ENCODE results near the gene TBL3.
"Not testable (repeated sequence)": the region's sequence is repeated elsewhere in the genome, so short reads cannot be mapped to it uniquely, and the experiment has no call there.

The TBL3 gene

GRCh38 chr16:1944612-1945199 lies 27.1 kb upstream of the TBL3 start:
- DNase-seq, result no peak

- DNase-seq, result no peak
These were observed 26.1 kb upstream of the TBL3 start for GRCh38 chr16:1945559-1946391.

DNA sequence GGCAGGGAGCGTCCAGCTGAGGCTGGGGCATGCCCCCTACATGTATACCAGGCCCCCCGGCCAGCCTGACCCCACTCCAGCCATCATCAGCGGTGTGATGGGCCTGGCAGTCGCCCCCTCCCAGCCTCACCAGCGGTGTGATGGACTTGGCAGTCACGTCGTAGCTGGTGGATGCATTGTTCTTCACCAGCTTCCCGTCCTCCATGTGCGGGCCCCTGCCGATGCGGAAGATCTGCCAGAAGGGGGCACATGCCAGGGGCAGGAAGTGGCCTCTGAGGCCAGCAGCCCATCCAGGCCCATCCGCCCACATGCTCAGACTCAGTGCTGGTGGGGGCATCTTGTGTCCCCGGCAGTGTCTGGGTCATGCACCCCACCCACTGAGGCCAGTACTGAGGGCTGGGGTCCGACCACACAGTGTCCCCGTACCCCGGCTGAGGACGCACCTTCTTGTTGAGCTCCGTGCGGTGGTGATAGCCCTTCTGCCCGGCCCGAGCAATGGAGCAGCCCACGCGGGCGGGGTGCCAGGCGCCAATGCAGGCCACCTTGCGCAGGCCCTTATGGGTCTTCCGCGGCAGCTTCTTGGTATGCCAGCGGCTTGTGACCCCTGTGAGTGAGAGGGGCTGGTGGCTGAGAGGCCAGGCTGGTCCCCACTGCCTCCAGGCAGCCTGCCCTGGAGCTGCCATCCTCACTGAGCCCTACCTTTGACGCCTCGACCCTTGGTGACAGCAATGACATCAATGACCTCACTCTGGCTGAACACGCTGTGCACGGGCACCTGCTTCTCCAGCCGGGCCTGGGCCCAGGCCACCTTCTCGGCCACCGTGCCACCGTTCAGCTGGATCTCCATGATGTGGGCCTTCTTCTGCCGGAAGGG lies 25.1 kb upstream of the TBL3 start:
- DNase-seq, result no peak

DNA sequence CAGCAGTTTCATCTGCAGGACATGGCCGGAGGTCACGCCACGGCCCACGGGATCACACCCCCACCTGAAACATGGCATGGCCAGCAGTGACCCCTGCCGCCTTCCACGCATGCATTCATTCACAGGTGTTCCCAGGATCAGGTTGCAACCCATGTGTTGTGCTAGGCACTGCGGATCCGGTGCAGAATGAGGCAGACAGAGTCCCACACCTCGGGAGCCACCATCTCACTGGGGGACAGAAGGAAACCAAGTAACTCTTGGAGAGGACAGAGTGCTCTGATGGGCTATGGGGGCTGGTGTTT lies 24.5 kb upstream of the TBL3 start:
- DNase-seq, result no peak

- no peak for DNase-seq
These were observed 22.3 kb upstream of the TBL3 start for GRCh38 chr16:1949507-1949906.

DNA sequence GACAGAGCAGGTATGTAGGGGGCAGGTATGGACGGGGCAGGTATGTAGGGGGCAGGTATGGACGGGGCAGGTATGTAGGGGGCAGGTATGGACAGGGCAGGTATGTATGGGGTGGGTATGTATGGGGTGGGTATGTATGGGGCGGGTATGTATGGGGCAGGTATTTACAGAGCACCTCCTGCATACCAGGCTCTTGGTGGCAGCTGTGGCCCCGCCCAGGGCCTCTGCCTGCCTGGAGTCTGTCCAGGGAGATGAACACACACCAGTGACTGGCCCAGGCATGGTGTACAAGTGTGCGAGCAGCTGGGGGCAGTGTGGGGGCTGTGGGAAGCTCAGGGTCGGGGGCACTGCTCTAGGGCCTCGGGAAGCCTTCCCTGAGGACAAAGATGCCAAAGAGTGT lies 21.8 kb upstream of the TBL3 start:
- no peak for DNase-seq

DNA sequence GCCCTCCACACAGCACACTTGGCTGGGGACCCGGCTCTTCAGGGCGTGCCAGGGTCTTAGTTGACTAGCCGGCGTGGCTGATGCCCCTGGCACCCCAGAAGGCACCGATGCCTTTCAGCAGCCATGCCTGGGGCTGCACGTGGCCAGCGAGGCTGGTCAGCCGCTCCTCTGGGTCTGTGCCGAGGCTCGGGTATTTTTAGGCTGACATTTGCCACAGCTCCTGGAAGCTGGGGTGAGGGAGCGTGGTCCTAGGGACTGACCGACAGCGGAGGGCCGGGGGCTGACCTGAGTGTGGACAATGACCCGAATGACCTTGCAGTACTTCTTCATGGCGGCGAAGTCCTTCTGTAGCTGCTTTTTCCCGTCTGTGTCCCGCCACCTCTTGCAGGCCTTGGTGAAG lies 21.3 kb upstream of the TBL3 start:
- no peak for DNase-seq

- DNase-seq, result no peak
These were observed 18.1 kb upstream of the TBL3 start for GRCh38 chr16:1953734-1954133.

DNA sequence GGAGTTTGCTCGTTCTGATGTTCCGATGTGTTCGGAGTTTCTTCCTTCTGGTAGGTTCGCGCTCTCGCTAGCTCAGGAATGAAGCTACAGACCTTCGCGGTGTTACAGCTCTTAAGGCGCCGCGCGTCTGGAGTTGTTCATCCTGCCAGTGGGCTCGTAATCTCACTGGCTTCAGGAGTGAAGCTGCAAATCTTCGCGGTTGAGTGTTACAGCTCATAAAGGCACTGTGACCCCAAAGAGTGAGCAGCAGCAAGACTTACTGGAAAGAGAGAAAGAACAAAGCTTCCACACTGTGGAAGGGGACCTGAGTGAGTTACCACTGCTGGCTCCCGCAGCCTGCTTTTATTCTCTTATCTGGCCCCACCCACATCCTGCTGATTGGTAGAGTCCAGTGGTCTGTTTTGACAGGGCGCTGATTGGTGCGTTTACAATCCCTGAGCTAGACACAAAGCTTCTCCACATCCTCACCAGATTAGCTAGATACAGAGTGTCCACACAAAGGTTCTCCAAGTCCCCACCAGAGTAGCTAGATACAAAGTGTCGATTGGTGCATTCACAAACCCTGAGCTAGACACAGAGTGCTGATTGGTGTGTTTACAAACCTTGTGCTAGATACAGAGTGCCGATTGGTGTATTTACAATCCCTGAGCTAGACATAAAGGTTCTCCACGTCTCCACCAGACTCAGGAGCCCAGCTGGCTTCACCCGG lies 14.3 kb upstream of the TBL3 start:
- DNase-seq, result not testable (repeated sequence)

DNA sequence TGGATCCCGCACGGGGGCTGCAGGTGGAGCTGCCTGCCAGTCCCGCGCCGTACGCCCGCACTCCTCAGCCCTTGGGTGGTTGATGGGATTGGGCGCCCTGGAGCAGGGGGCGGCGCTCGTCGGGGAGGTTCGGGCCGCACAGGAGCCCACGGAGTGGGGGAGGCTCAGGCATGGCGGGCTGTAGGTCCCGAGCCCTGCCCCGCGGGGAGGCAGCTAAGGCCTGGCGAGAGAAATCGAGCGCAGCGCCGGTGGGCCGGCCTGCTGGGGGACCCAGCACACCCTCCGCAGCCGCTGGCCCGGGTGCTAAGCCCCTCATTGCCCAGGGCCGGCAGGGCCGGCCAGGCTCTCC lies 13.7 kb upstream of the TBL3 start:
- DNase-seq, result not testable (repeated sequence)

GRCh38 chr16:1958715-1959268 lies 13.1 kb upstream of the TBL3 start:
- no peak for DNase-seq

- DNase-seq, result peak; percentile 43
These were observed 12.4 kb upstream of the TBL3 start, which contains the start of gene NDUFB10 for GRCh38 chr16:1959269-1960039. TSS of gene NDUFB10 (plus strand) at chr16:1959538. CDS start at chr16:1959625, 87 bp downstream.

DNA sequence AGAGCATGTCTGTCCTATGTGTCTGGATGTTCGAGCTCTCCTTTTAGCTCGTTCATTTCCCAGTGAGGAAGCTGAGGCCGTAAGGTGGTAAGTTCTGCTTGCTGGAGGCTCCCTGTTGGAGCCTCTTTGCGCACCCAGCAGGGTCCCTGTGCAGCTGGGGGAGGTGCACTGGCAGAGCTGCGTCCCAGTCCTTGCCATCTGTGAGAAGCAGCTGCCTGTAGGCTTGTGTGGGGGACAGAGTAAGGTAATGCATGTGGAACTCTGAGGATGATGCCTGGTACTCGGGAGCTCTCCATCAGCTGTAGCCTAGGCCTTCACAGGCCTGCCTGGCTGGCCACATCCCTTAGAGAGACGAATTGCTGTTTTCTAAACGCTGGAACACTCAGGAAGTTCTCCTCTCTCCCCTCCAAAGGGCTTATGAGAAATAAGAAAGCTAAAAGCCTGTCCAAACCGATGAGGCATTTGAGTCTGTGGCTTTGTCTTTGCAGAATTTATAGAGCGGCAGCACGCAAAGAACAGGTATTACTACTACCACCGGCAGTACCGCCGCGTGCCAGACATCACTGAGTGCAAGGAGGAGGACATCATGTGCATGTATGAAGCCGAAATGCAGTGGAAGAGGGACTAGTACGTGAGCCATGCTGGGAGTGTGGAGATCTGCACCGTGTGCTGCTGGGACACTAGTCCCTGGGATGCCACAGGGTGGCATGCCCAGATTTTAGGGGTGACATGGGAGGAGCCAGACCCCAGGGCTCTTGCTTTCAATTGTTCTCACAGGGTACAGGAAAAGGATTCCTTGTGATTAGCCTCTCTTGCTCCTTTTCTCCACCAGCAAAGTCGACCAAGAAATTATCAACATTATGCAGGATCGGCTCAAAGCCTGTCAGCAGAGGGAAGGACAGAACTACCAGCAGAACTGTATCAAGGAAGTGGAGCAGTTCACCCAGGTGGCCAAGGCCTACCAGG lies 10.9 kb upstream of the TBL3 start:
- no peak for DNase-seq

- DNase-seq, result no peak
These were observed 10.2 kb upstream of the TBL3 start for GRCh38 chr16:1961651-1962067.

GRCh38 chr16:1962161-1963153 lies 9.4 kb upstream of the TBL3 start:
- DNase-seq, result not testable (repeated sequence)

- no peak for DNase-seq
These were observed 7.9 kb upstream of the TBL3 start for GRCh38 chr16:1963806-1964505.

DNA sequence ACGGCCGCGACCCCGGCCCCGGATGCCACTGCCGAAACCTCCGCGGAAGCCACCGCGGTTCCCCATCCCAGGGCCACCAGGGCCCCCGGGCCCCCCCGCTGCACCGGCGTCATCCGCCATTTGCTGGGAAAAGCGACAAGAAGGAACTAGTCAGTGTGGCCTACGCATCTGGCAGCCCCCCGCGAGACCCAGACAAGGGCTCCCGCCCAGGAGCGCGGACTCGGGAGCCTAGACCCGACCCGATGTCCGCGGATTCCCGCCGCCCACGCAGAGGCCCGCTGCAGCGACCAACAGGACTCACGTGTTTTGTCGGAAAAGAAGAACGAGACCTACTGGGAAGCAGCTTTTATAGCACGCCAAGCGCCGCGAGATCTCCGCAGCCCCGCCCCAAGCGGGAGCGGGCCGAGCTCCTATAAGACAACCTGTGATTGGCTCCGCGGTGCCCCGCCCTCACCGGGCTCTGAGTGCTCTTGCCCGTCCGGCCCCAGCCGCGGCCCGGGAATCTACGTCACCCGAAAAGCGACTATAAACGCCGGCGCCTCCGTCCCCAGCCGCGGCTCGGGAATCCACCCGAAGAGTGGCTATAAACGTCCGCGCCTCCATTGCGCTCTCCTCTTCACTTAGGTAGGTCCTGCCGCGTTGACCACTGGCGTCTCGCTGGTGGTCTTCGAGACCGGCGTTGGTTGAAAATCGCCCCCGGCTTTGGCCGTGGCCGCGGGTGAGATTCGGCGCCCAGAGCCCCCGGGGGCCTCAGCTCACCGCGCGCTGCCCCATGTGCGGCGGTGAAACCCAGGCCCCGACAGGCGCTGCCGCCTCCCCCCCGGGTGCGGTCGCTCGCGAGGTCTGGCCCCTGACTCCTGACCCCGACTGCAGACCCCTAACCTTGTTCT lies 7.1 kb upstream of the TBL3 start, which contains the start of gene RPS2:
Gene RPS2, minus strand, starts transcription at position 321 of the 890 bp plus-strand sequence. Its CDS starts 201 bp downstream, at position 120.
- DNase-seq, result peak; percentile 92

Measured in NCI-H2029 treated with DMSO at 0.1 percent for 48 hours (cell line).